Small intestine (tissue), 7 donors: Measurements from ENCODE around the gene VPS8. TPM values are rescaled to one million over a fixed set of nuclear protein-coding genes. Genes with fewer than 3 reads are reported as not detected.

ENCODE experiments used
- DNase-seq, 2 donors: peaks; one replicate each; pipeline versions ENCODE4 v3.0.0 to v3.0.0-alpha.2; 2013
- FAIRE-seq: peaks from 2 replicates; lab custom pipeline; 2012; peaks lifted over from hg19 to GRCh38; lab: Jason Lieb, UNC
- H3K27ac ChIP-seq, 3 donors: one replicate each; pipeline ENCODE4 v1.5.1; 2013; ENCODE audit warnings: low read length in 2 of 3, mild to moderate bottlenecking in 2 of 3, control low read depth in 1 of 3, inconsistent platforms in 1 of 3, low read depth in 1 of 3, moderate library complexity in 1 of 3
- H3K27me3 ChIP-seq, 3 donors: one replicate each; pipeline ENCODE4 v1.6.1; 2013; ENCODE audit warnings: low read length in 3 of 3, inconsistent platforms in 1 of 3; ENCODE audit not compliant: control insufficient read depth in 3 of 3, insufficient read depth in 3 of 3
- H3K36me3 ChIP-seq, 3 donors: one replicate each; pipeline ENCODE4 v1.6.1; 2013; ENCODE audit warnings: low read length in 3 of 3, inconsistent platforms in 1 of 3, low read depth in 1 of 3, mild to moderate bottlenecking in 1 of 3, moderate library complexity in 1 of 3; ENCODE audit not compliant: control insufficient read depth in 3 of 3, insufficient read depth in 2 of 3
- H3K4me1 ChIP-seq, 3 donors: one replicate each; pipeline ENCODE4 v1.6.1; 2013; ENCODE audit warnings: low read length in 2 of 3, inconsistent platforms in 1 of 3, low read depth in 1 of 3, mild to moderate bottlenecking in 1 of 3, moderate library complexity in 1 of 3; ENCODE audit not compliant: control insufficient read depth in 3 of 3, insufficient read depth in 2 of 3
- H3K4me3 ChIP-seq, 3 donors: one replicate each; pipeline ENCODE4 v1.5.1; 2013; ENCODE audit warnings: low read length in 3 of 3, control low read depth in 1 of 3, inconsistent platforms in 1 of 3, low read depth in 1 of 3, mild to moderate bottlenecking in 1 of 3, moderate library complexity in 1 of 3
- H3K9me3 ChIP-seq, 2 donors: one replicate each; pipeline ENCODE4 v1.6.1; 2013; ENCODE audit warnings: low read depth in 1 of 2, low read length in 1 of 2; ENCODE audit not compliant: control insufficient read depth in 2 of 2, insufficient read depth in 1 of 2
- WGBS, 3 donors: extraction: QIAGEN DNeasy Blood & Tissue Kit; methylation state at CpG; one replicate each; pipeline ENCODE4 v1.1.7; 2013; 5-methylcytosine and 5-hydroxymethylcytosine counted together
- polyA plus RNA-seq, 4 donors: library from polyadenylated mRNA; stranded (reverse) in 3 of 4; unstranded in 1 of 4; fragments of 200-250 nt in 3 of 4; fragments of 120-200 nt in 1 of 4; gene quantifications; one replicate each; pipeline versions ENCODE4 v1.2.1 to v1.2.3, GENCODE V29; 2013
- donor health status: healthy with polysubstance abuse.
- donor health status: control.
- donor health status: control.
- donor health status: Bipolar disorder and iron deficiency.
- donor health status: healthy.

The VPS8 gene
- polyA plus RNA-seq, 4 donors, result 7.8 to 32.5 (median 9.2) TPM

DNA sequence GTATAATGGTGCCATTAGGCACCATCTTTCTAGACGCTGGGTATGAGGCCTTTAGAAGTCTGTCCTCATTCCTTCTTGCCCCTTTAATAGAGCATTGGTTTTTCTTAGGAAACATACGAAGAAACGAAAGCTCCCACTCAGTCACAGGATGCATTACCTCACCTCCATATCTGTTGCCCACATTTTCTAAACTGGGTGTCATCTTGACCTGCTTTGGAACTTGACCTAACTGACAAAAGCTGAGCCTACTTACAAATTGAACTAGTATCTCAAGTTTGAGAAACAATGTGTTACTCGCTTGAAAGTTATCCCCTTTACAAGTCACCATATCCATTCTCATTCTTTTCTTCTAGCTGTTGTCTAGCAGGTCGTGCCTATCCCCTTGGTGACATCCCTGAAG, 102.7 kb downstream of the VPS8 start:
- WGBS, 3 donors, result 93 to 96% (median 93%) methylated on average over 5 of the region's 5 CpGs
- Histone ChIP-seq H3K4me3 (no peak overlapping the region), H3K4me1 (peaks cover 3 to 34% (median 6%) of the 10 kb centered on the region in 3 donors), H3K27ac (no peak overlapping the region), H3K27me3 (no peaks in the 10 kb centered on the region), H3K9me3 (no peaks in the 10 kb centered on the region), H3K36me3 (peaks cover 5 to 8% (median 6%) of the 10 kb centered on the region in 3 donors)
- DNase-seq, result no peak
- FAIRE-seq, result no peak

DNA sequence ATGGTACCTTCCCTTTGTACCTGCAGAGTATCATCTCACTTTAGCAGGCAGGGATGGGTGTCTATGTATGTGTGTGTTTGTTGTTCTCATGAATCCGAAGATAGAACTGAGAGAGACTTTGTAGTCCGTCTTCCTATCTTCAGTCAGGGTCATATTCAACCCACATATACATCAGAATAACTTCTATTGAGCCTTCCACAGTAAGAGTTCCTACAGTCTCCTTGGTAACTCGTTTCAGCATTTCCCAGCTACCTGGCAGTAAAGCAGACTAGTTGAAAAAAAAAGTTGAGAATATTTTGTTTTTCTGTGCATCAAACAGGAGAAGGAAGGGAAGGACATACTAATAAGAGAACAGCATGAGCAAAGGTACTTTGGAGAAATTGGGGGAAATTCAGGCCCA, 106.8 kb downstream of the VPS8 start:
- 46 to 69% (median 58%) methylated on average over 3 of the region's 3 CpGs for WGBS, 3 donors
- H3K36me3 ChIP-seq, result peaks cover 6 to 8% (median 8%) of the 10 kb centered on the region in 3 donors
- H3K27me3 ChIP-seq, result no peaks in the 10 kb centered on the region
- no peak overlapping the region for H3K27ac ChIP-seq
- H3K4me1 ChIP-seq, result peaks cover 0 to 10% (median 2%) of the 10 kb centered on the region in 3 donors
- peak in 1 of 2 donors; percentile 8 for DNase-seq
- H3K4me3 ChIP-seq, result no peak overlapping the region
- H3K9me3 ChIP-seq, result no peaks in the 10 kb centered on the region
- FAIRE-seq, result no peak

DNA sequence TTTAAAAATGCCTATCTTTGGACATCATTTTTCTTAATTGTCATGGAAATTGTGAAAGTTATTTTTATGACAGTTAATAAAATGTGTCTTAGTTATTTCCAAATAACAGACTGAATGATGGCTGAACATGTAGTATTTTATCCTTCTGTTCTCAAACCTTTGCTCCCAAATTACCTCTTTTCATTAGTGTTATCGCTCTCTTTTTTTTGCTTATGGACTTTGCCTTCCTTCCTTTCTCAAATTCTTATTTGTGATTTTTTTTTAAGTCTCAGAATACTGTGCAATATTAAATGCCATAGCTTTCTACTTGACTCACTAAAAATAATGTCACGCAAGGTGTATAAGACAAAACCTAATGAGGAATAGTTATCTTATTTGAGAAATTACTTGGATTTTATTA, 107.7 kb downstream of the VPS8 start:
- H3K9me3 ChIP-seq, result no peaks in the 10 kb centered on the region

DNA sequence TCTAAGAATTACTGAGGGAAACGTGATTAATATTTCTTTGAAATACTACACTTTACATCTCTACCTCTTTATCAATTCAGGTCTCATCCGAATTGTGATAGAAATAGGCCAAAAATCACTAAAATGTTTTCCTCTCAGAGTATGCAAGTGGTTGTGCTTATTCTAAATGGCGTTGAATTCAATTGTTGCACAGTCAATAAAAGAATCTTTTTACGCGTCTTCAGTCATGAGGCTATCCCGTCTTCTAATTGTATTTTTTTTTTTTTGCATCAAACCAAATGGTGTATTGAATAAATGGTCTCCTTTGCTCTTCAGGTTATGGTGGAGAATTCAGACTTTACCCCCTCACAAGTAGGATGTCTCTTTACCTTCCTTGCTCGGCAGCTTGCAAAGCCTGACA, 112.6 kb downstream of the VPS8 start:
- H3K4me1 ChIP-seq, result peaks cover 0 to 4% (median 2%) of the 10 kb centered on the region in 3 donors

More for the DNA sequence above, 107.7 kb downstream of the VPS8 start:
- H3K27ac ChIP-seq, result no peak overlapping the region
- 21 to 66% (median 42%) methylated on average over 2 of the region's 2 CpGs for WGBS, 3 donors
- peaks cover 4 to 8% (median 8%) of the 10 kb centered on the region in 3 donors for H3K36me3 ChIP-seq
- H3K4me3 ChIP-seq, result no peak overlapping the region
- FAIRE-seq, result peak; percentile 88
- DNase-seq, result peak; percentile 39 to 55
- no peaks in the 10 kb centered on the region for H3K27me3 ChIP-seq
- H3K4me1 ChIP-seq, result peaks cover 0 to 10% (median 2%) of the 10 kb centered on the region in 3 donors

DNA sequence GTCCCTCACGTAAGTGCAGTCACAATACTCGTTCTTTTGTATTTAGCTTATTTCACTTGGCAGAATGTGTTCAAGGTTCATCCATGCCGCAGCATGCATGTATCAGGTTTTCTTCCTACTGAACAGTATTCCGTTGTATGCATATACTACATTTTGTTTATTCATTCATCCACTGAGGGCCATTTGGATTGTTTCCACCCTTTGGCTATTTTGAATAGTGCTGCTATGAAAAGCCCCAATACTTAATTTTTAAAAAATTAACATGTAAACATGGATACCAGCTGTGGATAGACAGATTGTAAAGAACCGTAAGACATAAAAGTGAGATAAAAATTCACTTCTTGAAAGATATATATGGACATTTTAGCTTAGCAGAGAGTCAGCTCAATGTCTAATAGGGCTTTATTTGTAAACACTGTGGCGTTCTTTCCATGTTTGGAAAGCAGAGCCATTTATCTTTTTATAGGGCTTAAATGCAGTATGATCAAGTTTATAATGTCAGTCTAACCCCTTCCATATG, 115.9 kb downstream of the VPS8 start:
- Histone ChIP-seq H3K4me1 (no peaks in the 10 kb centered on the region), H3K27me3 (no peaks in the 10 kb centered on the region), H3K9me3 (no peaks in the 10 kb centered on the region), H3K36me3 (peaks cover 3 to 13% (median 4%) of the 10 kb centered on the region in 3 donors), H3K4me3 (no peak overlapping the region), H3K27ac (no peak overlapping the region)
- WGBS, 3 donors, result 79 to 95% (median 89%) methylated on average over 6 of the region's 6 CpGs
- FAIRE-seq, result no peak
- no peak for DNase-seq

More for the DNA sequence above, 112.6 kb downstream of the VPS8 start:
- Histone ChIP-seq H3K27me3 (no peaks in the 10 kb centered on the region), H3K27ac (no peak overlapping the region), H3K36me3 (peaks cover 3 to 11% (median 4%) of the 10 kb centered on the region in 3 donors), H3K4me3 (no peak overlapping the region), H3K9me3 (no peaks in the 10 kb centered on the region)
- 89 to 95% (median 92%) methylated on average over 7 of the region's 7 CpGs for WGBS, 3 donors
- DNase-seq (no peak), FAIRE-seq (no peak)

DNA sequence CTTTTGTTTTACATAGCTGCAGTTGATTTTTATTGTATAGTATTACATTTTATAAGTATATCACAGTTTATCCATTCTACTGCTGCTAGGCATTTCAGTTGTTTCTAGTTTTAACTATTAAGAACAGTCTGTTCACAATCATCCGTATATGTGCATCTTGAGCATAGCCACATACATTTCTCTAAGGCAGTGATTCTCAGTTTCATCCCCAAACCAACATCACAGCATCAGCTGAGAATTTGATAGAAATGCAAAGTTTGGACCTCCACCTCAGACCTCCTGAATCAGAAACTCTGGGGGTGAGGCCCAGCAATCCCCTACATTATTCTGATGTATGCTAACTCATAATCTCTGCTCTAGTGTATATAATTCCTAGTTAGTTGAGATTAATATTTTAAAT, 120.8 kb downstream of the VPS8 start:
- FAIRE-seq, result no peak
- 89 to 97% (median 96%) methylated on average over 1 of the region's 1 CpG for WGBS, 3 donors
- Histone ChIP-seq H3K36me3 (peaks cover 0 to 11% (median 7%) of the 10 kb centered on the region in 3 donors), H3K9me3 (no peaks in the 10 kb centered on the region), H3K27ac (no peak overlapping the region), H3K4me3 (no peak overlapping the region), H3K4me1 (no peaks in the 10 kb centered on the region), H3K27me3 (no peaks in the 10 kb centered on the region)
- no peak for DNase-seq

DNA sequence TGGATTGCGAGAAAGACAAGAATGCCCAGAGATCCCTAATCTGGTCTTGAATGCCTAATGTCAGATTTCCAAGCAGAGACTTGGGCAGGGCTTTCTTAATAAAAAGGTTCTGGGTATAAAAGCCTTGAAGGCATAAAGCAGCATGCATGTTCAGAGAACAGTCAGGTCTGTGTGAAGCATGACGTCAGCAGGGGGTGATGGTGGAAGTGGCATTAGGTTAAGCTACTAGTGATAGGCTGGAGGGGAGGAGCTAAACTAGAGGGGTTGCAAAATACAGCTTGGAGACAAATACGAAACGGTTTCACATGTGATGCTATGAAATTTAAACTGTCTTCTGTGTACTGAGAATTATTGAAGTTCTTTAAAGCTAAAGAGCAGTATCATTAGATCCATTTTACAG, 125.6 kb downstream of the VPS8 start:
- H3K36me3 ChIP-seq, result peaks cover 0 to 13% (median 4%) of the 10 kb centered on the region in 3 donors
- H3K27ac ChIP-seq, result no peak overlapping the region
- WGBS, 3 donors, result 91 to 97% (median 94%) methylated on average over 4 of the region's 4 CpGs
- no peaks in the 10 kb centered on the region for H3K9me3 ChIP-seq
- no peaks in the 10 kb centered on the region for H3K4me1 ChIP-seq
- no peaks in the 10 kb centered on the region for H3K27me3 ChIP-seq
- H3K4me3 ChIP-seq, result no peak overlapping the region
- DNase-seq (no peak), FAIRE-seq (no peak)

DNA sequence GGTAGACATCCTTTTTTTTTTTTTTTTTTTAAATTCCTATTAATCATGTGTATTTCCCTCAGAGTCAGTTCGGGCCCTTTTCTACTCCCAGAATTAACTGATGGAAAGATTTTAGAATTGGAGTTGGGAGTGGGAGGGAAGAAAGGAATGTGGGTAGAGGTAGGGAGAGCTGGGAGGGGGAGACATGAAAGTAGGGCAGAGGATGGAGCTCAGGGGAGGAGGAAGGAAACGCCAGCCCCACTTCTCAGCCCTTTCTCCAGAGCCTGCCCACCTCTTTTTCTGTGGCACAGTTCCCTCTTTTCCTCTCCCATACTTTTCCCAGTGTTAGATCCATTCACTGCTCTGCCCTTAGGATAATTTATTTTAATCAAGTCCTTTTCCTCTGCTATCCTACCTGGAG, 129.4 kb downstream of the VPS8 start:
- 86 to 100% (median 93%) methylated on average over 2 of the region's 2 CpGs for WGBS, 3 donors
- FAIRE-seq, result no peak
- H3K27ac ChIP-seq, result no peak overlapping the region
- no peak overlapping the region for H3K4me3 ChIP-seq
- no peak for DNase-seq
- no peaks in the 10 kb centered on the region for H3K9me3 ChIP-seq
- peaks cover 0 to 16% (median 6%) of the 10 kb centered on the region in 3 donors for H3K36me3 ChIP-seq
- no peaks in the 10 kb centered on the region for H3K27me3 ChIP-seq
- no peaks in the 10 kb centered on the region for H3K4me1 ChIP-seq

DNA sequence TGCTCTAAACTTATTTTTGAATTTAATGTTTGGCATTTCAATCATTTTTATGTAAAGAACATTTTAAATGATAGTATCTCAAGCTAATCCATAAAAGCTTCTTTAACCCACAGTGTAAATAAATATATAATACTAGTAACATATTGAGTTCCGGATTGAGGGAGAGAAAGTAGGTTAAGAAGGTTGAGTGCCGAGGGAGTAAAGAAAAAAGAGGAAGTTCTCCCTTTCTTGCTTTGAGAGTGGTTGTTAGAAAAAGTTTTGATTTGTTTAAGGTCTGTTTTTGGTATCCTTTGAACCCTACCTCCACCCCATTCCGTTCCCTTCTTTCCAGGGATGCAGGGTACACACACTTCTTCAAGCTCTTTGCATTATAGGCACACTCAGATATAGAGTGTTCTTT, 130.8 kb downstream of the VPS8 start:
- no peak overlapping the region for H3K4me3 ChIP-seq
- no peaks in the 10 kb centered on the region for H3K27me3 ChIP-seq
- H3K4me1 ChIP-seq, result no peaks in the 10 kb centered on the region
- H3K27ac ChIP-seq, result no peak overlapping the region
- DNase-seq (no peak), FAIRE-seq (no peak)
- WGBS, 3 donors, result 84 to 94% (median 94%) methylated on average over 3 of the region's 3 CpGs
- H3K9me3 ChIP-seq, result no peaks in the 10 kb centered on the region
- peaks cover 0 to 12% (median 4%) of the 10 kb centered on the region in 3 donors for H3K36me3 ChIP-seq
